TTC549 (cell line): Measurements from ENCODE around the gene SWSAP1.
A peak's percentile ranks its signal among the peaks of the same experiment; 100 is the strongest.

Source experiments
- FAIRE-seq: peaks from 2 replicates; lab custom pipeline; 2012; peaks lifted over from hg19 to GRCh38; lab: Jason Lieb, UNC

Gene SWSAP1

DNA sequence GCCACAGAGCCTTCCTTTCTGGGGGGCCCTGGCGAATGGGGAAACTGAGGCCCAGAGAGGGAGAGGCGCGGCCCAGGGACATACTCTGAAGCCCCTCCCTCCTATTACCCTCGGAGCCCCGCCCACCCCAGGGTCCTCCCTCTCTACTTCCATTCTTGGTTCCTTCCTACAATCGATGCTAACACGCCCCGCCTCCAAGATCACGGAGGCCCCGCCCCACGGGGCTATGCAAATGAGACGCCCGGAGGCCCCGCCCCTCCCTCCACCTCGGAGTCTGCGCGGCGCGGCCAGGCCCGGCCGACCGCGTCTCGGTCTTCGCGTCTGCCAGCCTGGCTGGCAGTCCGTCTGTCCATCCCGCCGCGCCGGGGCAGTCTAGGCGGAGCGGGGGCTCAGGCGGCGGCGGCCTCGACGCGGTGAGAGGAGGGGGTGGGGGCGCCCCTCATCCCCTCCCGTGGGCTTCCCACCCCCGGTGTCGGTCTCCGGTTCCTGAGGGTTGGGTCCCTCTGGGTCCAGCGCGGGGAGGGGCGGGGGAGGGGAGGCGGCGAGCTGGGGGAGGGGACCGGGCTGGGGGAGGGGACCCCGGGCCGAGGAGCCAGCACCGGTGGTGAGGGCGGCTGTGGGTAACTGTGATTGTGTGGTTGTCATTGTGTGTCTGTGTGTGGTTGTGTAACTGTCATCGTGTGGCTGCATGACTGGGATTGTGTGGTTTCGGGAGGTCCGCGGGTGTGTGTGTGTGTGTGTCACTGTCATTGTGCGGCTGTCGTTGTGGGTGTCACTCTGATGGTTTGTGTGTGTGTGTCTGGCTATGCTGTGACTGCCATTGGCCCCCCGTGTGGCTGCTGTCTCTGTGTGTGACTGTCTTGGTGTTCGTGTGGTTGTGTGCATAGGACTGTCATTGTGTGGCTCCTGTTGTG lies 19.0 kb upstream of the SWSAP1 start, which contains the start of gene PLPPR2:
Gene PLPPR2, plus strand, starts transcription at position 273 of the 914 bp plus-strand sequence. CDS start 2,242 bp downstream, outside the sequence.
- FAIRE-seq = peak; percentile 28

DNA sequence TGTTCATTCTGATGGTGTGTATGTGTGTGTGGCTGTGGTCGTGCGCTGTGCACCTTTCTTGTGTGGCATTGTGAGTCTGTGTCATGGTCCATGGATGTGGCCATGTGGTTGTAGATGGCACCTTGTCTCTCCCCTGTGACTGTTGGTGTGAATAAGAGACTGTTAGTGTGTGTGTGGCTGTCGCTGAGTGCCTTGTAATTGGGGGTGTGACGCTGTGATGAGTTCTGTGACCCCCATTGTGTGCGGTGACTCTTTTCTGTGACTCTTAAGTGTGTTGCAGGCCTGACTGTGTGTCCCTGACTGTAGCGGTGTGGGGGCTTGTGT lies 18.4 kb upstream of the SWSAP1 start:
- FAIRE-seq = no peak

DNA sequence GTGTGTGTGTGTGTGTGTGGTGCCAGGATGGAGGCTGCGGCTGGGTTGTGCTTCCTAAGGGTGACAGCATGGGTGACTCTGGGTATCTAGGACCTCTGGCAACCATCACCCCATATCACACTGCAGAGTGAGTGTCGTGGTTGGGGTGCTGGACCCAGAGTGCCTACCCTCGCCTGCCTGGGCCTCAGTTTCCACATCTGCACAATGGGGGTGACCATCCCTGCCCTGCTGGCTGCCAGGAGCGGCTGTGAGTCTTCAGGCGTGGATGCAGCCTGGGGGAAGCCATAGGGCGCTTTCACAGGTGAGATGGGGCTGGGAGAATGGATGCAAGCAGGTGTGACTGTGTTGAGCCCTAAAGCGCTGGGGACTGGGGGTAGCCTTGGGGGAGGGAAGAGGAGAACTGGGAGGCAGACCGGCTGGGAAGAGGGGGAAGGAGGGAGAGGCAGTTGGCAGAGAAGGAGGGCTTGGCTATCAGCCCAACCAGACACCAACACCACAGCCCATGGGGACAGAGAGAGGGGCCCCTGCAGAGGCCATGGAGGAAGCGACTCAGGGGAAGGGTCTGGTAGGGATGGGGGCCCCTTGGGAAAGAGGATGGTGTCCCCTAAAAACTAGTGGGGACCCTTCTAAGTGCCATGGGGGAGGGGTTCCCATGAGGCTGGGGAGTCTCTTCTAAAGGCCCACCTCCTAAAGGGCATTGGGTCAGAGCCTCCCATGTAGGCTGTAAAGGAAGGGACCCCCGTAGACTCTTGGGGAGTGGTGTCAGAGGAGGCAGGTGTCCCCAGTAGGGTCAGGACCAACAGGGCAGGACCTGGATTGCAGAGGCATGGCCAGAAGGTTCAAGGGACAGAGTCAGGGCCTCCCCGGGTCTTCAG lies 17.6 kb upstream of the SWSAP1 start:
- FAIRE-seq = no peak

GRCh38 chr19:11359421-11359820 lies 15.0 kb upstream of the SWSAP1 start:
- FAIRE-seq = no peak

DNA sequence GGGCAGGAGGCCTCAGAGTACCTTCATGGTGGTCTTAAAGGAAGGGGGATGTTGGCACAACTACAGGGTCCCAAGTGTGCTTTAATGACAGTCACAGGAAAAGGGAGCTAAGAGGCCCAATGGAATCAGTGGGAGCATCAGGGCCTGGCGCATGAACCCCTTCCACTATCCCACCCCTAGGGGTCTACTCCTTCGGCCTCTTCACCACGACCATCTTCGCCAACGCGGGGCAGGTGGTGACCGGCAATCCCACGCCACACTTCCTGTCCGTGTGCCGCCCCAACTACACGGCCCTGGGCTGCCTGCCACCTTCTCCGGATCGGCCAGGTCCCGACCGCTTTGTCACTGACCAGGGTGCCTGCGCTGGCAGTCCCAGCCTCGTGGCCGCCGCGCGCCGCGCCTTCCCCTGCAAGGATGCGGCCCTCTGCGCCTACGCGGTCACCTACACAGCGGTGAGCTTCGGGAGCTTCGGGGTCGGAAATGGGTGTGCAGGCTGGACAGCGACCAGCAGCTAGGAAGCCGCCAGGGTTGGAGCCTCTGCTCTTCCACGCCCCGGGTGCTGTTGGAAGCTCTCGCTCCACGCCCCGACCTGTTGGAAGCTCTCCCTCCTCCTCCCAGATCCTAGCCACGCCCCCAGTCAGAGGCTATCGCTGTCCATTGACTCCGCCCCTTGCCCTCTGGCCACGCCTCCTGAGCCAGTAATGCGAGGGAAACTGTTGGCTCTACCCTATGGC lies 13.3 kb upstream of the SWSAP1 start:
- FAIRE-seq = no peak

DNA sequence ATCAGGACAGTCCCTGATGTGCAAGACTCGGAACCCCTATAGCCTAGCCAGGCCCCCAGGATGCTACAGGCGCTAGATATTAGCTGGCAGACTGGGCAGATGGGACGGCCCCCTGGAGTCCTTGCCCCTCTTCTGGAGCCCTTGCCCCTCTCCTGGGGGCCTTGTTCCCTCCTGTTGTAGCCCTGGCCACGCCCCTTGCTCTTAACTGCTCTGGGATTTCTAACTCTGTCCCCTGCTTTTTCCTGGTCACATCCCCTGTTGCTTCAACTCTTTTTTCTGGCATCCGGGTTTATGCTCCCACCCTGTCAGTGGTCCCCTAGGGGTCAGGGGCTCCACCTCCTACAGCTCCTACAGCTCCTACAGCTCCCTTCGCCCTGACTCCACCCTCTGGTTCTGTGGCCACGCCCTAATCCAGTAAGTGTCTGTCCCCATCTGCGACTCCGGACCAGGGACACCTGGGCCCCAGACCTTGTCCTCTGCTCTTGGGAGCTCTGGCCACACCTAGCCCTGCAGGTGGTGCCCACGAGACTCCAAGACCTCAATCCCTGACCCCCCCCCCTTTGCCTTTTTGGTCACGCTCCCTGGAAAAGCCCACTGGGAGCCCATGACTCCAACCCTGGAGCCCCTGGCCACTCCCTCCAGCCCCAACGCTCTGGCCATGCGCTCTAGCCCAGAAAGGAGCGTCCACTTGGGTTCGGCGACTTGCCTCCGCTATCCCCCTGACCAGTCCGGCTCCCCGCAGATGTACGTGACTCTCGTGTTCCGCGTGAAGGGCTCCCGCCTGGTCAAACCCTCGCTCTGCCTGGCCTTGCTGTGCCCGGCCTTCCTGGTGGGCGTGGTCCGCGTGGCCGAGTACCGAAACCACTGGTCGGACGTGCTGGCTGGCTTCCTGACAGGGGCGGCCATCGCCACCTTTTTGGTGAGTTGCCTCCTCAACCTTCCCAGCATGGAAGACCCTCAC lies 12.4 kb upstream of the SWSAP1 start:
- FAIRE-seq = no peak

- no peak for FAIRE-seq
Measured at GRCh38 chr19:11363881-11364280, 10.6 kb upstream of the SWSAP1 start.

DNA sequence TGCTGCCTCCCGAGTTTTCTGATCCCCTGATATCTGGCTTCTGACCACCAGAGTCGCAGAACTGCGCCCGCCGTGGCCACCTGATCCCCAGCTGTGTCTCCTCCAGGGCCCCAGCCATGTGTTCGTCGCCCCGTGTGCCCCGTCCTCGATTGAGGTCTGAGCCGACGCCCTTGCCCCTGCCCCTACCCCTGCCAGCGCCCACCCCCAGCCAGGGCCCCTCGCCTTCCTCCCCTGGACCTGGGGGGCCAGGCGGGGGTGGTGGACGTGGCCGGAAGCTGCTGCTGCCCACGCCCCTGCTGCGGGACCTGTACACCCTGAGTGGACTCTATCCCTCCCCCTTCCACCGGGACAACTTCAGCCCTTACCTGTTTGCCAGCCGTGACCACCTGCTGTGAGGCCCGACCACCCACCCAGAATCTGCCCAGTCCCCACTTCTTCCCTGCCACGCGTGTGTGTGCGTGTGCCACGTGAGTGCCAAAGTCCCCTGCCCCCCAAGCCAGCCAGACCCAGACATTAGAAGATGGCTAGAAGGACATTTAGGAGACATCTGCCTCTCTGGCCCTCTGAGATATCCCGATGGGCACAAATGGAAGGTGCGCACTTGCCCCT lies 10.1 kb upstream of the SWSAP1 start:
- no peak for FAIRE-seq

DNA sequence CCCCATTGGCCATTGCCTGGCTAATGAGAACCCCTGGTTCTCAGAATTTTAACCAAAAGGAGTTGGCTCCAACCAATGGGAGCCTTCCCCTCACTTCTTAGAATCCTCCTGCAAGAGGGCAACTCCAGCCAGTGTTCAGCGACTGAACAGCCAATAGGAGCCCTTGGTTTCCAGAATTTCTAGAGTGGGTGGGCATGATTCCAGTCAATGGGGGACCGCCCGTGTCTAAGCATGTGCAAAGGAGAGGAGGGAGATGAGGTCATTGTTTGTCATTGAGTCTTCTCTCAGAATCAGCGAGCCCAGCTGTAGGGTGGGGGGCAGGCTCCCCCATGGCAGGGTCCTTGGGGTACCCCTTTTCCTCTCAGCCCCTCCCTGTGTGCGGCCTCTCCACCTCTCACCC lies 9.5 kb upstream of the SWSAP1 start:
- FAIRE-seq = no peak

GRCh38 chr19:11365557-11366117 lies 8.8 kb upstream of the SWSAP1 start:
- FAIRE-seq = no peak

- no peak for FAIRE-seq
Measured at GRCh38 chr19:11367528-11367927, 6.9 kb upstream of the SWSAP1 start.

- FAIRE-seq = no peak
Measured at GRCh38 chr19:11370744-11371143, 3.7 kb upstream of the SWSAP1 start.

DNA sequence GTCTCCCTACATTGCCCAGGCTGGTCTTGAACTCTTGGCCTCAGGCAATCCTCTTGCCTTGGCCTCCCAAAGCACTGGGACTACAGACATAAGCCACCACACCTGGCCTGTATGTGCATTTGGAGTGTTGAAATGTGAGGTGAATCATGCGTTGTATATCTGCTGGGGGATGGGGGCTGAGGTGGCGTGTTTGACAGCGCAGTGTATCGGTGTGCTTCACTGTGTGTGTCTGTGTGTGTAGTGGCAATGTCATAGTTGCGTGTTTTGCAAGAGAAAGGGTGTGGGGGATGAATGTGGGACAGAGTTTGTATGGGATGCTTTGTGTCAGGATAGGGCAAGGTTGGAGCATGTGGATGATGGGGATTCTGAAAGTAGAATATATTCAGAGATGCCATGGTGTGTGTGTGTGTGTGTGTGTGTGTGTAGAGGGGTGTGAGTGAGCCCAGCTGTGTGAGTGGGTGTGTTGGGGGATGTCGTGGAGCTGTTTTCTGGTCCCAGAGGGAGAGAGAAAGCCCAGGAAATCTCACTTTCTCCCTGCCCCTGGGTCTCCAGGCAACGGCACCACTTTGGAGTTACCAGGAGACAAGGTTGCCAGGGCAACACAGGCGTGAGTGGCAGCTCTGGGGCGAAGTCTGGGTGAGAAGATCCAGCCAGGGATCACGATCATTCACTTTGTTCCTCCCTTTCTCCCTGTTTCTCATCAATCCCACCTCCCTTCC lies 1.1 kb upstream of the SWSAP1 start:
- FAIRE-seq = no peak

GRCh38 chr19:11373885-11374432 lies 507 bp upstream of the SWSAP1 start:
- FAIRE-seq = no peak

DNA sequence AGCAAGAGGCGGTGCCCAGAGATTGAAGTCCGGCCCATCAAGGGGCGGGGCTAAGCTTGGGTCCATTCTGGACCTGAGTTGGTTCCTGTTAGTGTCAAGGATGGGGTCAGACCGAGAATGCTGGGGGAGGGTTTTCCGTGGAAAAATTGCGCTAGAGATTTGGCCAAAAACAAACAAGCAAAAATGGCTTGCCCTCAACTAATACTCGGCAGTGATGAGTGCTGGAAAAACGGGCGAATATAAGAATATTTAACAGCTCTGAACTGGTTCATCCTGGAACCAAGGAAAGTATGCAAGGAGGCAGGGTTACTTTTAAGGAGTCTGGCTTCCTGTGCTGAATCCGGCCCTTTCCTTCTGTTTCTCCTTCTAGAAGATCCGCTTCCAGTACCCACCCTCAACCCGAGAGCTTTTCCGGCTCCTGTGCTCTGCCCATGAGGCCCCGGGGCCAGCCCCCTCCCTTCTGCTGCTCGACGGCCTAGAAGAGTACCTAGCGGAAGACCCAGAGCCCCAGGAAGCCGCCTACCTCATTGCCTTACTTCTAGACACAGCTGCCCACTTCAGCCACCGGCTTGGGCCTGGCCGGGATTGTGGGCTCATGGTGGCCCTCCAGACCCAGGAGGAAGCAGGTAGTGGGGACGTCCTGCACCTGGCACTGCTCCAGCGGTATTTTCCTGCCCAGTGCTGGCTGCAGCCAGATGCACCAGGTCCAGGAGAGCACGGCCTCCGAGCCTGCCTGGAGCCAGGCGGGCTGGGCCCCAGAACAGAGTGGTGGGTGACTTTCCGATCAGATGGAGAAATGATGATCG lies 880 bp downstream of the SWSAP1 start:
- FAIRE-seq = no peak

GRCh38 chr19:11377237-11377636 lies 2.8 kb downstream of the SWSAP1 start:
- FAIRE-seq = no peak

- FAIRE-seq = no peak
Measured at GRCh38 chr19:11377756-11378155, 3.3 kb downstream of the SWSAP1 start.

GRCh38 chr19:11378319-11379189 lies 4.1 kb downstream of the SWSAP1 start:
- FAIRE-seq = no peak
